ENCODE data around the gene RSF1. TPM values are rescaled to one million over a fixed set of nuclear protein-coding genes. Genes with fewer than 3 reads are reported as not detected.

RSF1 gene
- total RNA-seq, 1 donor from 2014 or later = 97.6 TPM

GRCh38 chr11:77729063-77729462 is 91.5 kb downstream of the RSF1 start:
- peaks cover 10% of the 10 kb centered on the region for H3K9me3 Mint-ChIP-seq (ENCODE audit: unreplicated experiment)
- H3K36me3 Mint-ChIP-seq (ENCODE audit: unreplicated experiment) = peaks cover 11% of the 10 kb centered on the region

GRCh38 chr11:77728203-77728786 is 92.2 kb downstream of the RSF1 start:
- peaks cover 11% of the 10 kb centered on the region for H3K36me3 Mint-ChIP-seq (ENCODE audit: unreplicated experiment)
- no peak overlapping the region for H3K27ac Mint-ChIP-seq (ENCODE audit: unreplicated experiment)
- no peak overlapping the region for H3K4me3 Mint-ChIP-seq (ENCODE audit: unreplicated experiment)
- peaks cover 10% of the 10 kb centered on the region for H3K9me3 Mint-ChIP-seq (ENCODE audit: unreplicated experiment)
- H3K27me3 Mint-ChIP-seq (ENCODE audit: unreplicated experiment) = peaks cover 5% of the 10 kb centered on the region
- TF ChIP-seq CTCF (IDR thresholded peaks at IDR 0.05; ENCODE audit: partially characterized antibody, unreplicated experiment) = no peak
- DNase-seq = no peak
- peaks cover 14% of the 10 kb centered on the region for H3K4me1 Mint-ChIP-seq (ENCODE audit: low read depth, unreplicated experiment)

More at GRCh38 chr11:77729063-77729462, 91.5 kb downstream of the RSF1 start:
- Mint-ChIP-seq H3K27ac (ENCODE audit: unreplicated experiment) (no peak overlapping the region), H3K4me3 (ENCODE audit: unreplicated experiment) (no peak overlapping the region), H3K4me1 (ENCODE audit: low read depth, unreplicated experiment) (peaks cover 11% of the 10 kb centered on the region), H3K27me3 (ENCODE audit: unreplicated experiment) (peaks cover 5% of the 10 kb centered on the region)
- DNase-seq = no peak
- TF ChIP-seq CTCF (IDR thresholded peaks at IDR 0.05; ENCODE audit: partially characterized antibody, unreplicated experiment) = no peak

GRCh38 chr11:77726524-77726923 is 94.0 kb downstream of the RSF1 start:
- no peak for TF ChIP-seq CTCF (IDR thresholded peaks at IDR 0.05; ENCODE audit: partially characterized antibody, unreplicated experiment)
- H3K27me3 Mint-ChIP-seq (ENCODE audit: unreplicated experiment) = peaks cover 5% of the 10 kb centered on the region
- H3K36me3 Mint-ChIP-seq (ENCODE audit: unreplicated experiment) = peaks cover 11% of the 10 kb centered on the region
- no peak overlapping the region for H3K4me3 Mint-ChIP-seq (ENCODE audit: unreplicated experiment)
- no peak for DNase-seq
- peaks cover 8% of the 10 kb centered on the region for H3K9me3 Mint-ChIP-seq (ENCODE audit: unreplicated experiment)
- H3K27ac Mint-ChIP-seq (ENCODE audit: unreplicated experiment) = no peak overlapping the region
- H3K4me1 Mint-ChIP-seq (ENCODE audit: low read depth, unreplicated experiment) = peaks cover 15% of the 10 kb centered on the region

GRCh38 chr11:77725433-77725832 is 95.1 kb downstream of the RSF1 start:
- Mint-ChIP-seq H3K4me1 (ENCODE audit: low read depth, unreplicated experiment) (peaks cover 21% of the 10 kb centered on the region), H3K27ac (ENCODE audit: unreplicated experiment) (no peak overlapping the region), H3K9me3 (ENCODE audit: unreplicated experiment) (peaks cover 2% of the 10 kb centered on the region), H3K36me3 (ENCODE audit: unreplicated experiment) (peaks cover 3% of the 10 kb centered on the region), H3K27me3 (ENCODE audit: unreplicated experiment) (peaks cover 5% of the 10 kb centered on the region), H3K4me3 (ENCODE audit: unreplicated experiment) (no peak overlapping the region)
- DNase-seq = no peak
- TF ChIP-seq CTCF (IDR thresholded peaks at IDR 0.05; ENCODE audit: partially characterized antibody, unreplicated experiment) = no peak

GRCh38 chr11:77724636-77725035 is 95.9 kb downstream of the RSF1 start:
- no peaks in the 10 kb centered on the region for H3K36me3 Mint-ChIP-seq (ENCODE audit: unreplicated experiment)
- peaks cover 2% of the 10 kb centered on the region for H3K9me3 Mint-ChIP-seq (ENCODE audit: unreplicated experiment)
- H3K27me3 Mint-ChIP-seq (ENCODE audit: unreplicated experiment) = peaks cover 5% of the 10 kb centered on the region
- peak overlapping the region; percentile 55 for H3K4me3 Mint-ChIP-seq (ENCODE audit: unreplicated experiment)
- peaks cover 21% of the 10 kb centered on the region for H3K4me1 Mint-ChIP-seq (ENCODE audit: low read depth, unreplicated experiment)
- DNase-seq = peak; percentile 63
- peak overlapping the region; percentile 65 for H3K27ac Mint-ChIP-seq (ENCODE audit: unreplicated experiment)
- no peak for TF ChIP-seq CTCF (IDR thresholded peaks at IDR 0.05; ENCODE audit: partially characterized antibody, unreplicated experiment)

Data from glutamatergic neuron (in vitro differentiated cells).